ENCODE data around the gene RPS4Y1.

DNA sequence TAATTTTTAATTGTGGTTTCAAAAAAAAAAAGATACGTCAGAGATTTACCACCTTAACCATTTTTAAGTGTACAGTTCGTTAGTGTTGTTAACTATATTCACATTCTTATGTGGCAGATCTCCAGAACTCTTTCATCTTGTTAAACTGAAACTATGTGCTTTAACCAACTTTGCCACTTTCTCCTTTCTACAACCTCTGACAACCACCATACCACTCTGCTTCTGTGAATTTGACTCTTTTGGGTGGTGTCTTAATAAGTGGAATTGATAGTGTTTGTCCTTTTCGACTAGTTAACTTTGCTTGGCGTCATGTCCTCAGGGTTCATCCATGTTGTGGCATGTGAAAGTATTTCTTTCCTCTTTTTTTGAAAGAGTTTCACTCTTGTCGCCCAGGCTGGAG is 15.7 kb downstream of the RPS4Y1 start:
- no peak for TF ChIP-seq REST (IDR thresholded peaks at IDR 0.05; ENCODE audit: low read depth)
- TF ChIP-seq, protein P1, sequence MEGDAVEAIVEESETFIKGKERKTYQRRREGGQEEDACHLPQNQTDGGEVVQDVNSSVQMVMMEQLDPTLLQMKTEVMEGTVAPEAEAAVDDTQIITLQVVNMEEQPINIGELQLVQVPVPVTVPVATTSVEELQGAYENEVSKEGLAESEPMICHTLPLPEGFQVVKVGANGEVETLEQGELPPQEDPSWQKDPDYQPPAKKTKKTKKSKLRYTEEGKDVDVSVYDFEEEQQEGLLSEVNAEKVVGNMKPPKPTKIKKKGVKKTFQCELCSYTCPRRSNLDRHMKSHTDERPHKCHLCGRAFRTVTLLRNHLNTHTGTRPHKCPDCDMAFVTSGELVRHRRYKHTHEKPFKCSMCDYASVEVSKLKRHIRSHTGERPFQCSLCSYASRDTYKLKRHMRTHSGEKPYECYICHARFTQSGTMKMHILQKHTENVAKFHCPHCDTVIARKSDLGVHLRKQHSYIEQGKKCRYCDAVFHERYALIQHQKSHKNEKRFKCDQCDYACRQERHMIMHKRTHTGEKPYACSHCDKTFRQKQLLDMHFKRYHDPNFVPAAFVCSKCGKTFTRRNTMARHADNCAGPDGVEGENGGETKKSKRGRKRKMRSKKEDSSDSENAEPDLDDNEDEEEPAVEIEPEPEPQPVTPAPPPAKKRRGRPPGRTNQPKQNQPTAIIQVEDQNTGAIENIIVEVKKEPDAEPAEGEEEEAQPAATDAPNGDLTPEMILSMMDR (IDR thresholded peaks at IDR 0.05 in 2 of 3, conservative IDR thresholded peaks at IDR 0.05 in 1 of 3; ENCODE audit: borderline replicate concordance in 1 of 3, insufficient read depth in 1 of 3, low read depth in 2 of 3, low read length in 2 of 3) = no peak
- no peak for TF ChIP-seq ZNF274 (IDR thresholded peaks at IDR 0.05; ENCODE audit: low read depth, low read length)
- no peak for TF ChIP-seq MAX (IDR thresholded peaks at IDR 0.05)
- no peak for TF ChIP-seq JUND (IDR thresholded peaks at IDR 0.05)
- no peak for TF ChIP-seq POLR2A (IDR thresholded peaks at IDR 0.05; ENCODE audit: borderline replicate concordance, extremely low read depth, insufficient read depth, insufficient read length)
- no peak for TF ChIP-seq POLR2AphosphoS5 (IDR thresholded peaks at IDR 0.05; ENCODE audit: low read depth, low read length)
- TF ChIP-seq EZH2phosphoT487 (IDR thresholded peaks at IDR 0.05; ENCODE audit: borderline replicate concordance) = no peak
- TF ChIP-seq SIN3A (IDR thresholded peaks at IDR 0.05; ENCODE audit: low read depth) = no peak
- no peak for TF ChIP-seq YY1 (IDR thresholded peaks at IDR 0.05; ENCODE audit: extremely low read depth, insufficient replicate concordance, low read depth, low read length)
